GM12878 (cell line): ENCODE measurements around the gene SYCE1L. TPM values are rescaled to one million over a fixed set of nuclear protein-coding genes. Genes with fewer than 3 reads are reported as not detected.

ENCODE experiments used
- CREB1 ChIP-seq: IDR thresholded peaks from 2 replicates; pipeline ENCODE4 v1.6.1; 2012; ENCODE audit warnings: low read depth, mild to moderate bottlenecking, inconsistent platforms
- E2F8 ChIP-seq: fragments of 450-650 bp; IDR thresholded peaks from 2 replicates; pipeline ENCODE4 v1.6.1; 2018; ENCODE audit warnings: mild to moderate bottlenecking, low read depth, moderate library complexity; ENCODE audit not compliant: partially characterized antibody
- EED ChIP-seq: sonication (generic); IDR thresholded peaks from 2 replicates; pipeline ENCODE4 v1.6.1; 2016; ENCODE audit warnings: antibody characterized with exemption, low read depth
- GABPA ChIP-seq: IDR thresholded peaks from 2 replicates; pipeline ENCODE4 v1.6.1; 2014; ENCODE audit warnings: antibody characterized with exemption, low read depth, mild to moderate bottlenecking, inconsistent platforms
- HDAC6 ChIP-seq: fragments of 200-600 bp; sonication (generic); IDR thresholded peaks from one replicate; pipeline ENCODE4 v1.8.0; 2017; ENCODE audit warnings: antibody characterized with exemption; ENCODE audit not compliant: unreplicated experiment
- LARP7 ChIP-seq: fragments of 450-650 bp; IDR thresholded peaks from 2 replicates; pipeline ENCODE4 v1.6.1; 2017; ENCODE audit warnings: mild to moderate bottlenecking
- MAX ChIP-seq: IDR thresholded peaks from 2 replicates; pipeline ENCODE4 v1.6.1; 2012; ENCODE audit warnings: low read depth, low read length, improper control_type of control experiment
- NBN ChIP-seq: fragments of 450-650 bp; IDR thresholded peaks from 2 replicates; pipeline ENCODE4 v1.6.1; 2016
- NFYA ChIP-seq: IDR thresholded peaks from 2 replicates; pipeline ENCODE4 v1.6.1; 2011; ENCODE audit warnings: low read depth, mild to moderate bottlenecking, low read length, improper control_type of control experiment, borderline replicate concordance
- PML ChIP-seq: IDR thresholded peaks from 2 replicates; pipeline ENCODE4 v1.6.1; 2012; ENCODE audit warnings: low read length, inconsistent platforms
- RAD21 ChIP-seq: IDR thresholded peaks from 2 replicates; pipeline ENCODE4 v1.6.1; 2011; ENCODE audit warnings: mild to moderate bottlenecking, low read depth, low read length, moderate library complexity; ENCODE audit not compliant: insufficient read depth
- SP1 ChIP-seq: IDR thresholded peaks from one replicate; pipeline ENCODE4 v1.6.1; 2011; ENCODE audit warnings: low read depth, low read length
- SPI1 ChIP-seq: IDR thresholded peaks from 2 replicates; pipeline ENCODE4 v1.6.1; 2011; ENCODE audit warnings: low read depth, mild to moderate bottlenecking, low read length, moderate library complexity, borderline replicate concordance; ENCODE audit not compliant: insufficient read depth
- TARDBP ChIP-seq: IDR thresholded peaks from 2 replicates; pipeline ENCODE4 v1.6.1; 2016; ENCODE audit warnings: borderline replicate concordance
- YBX1 ChIP-seq: fragments of 450-650 bp; IDR thresholded peaks from 2 replicates; pipeline ENCODE4 v1.6.1; 2016; ENCODE audit warnings: antibody characterized with exemption
- ZZZ3 ChIP-seq: IDR thresholded peaks from 2 replicates; pipeline ENCODE4 v1.6.1; 2011; ENCODE audit warnings: low read depth; ENCODE audit not compliant: control insufficient read depth, insufficient read length
- polyA plus RNA-seq, 11 experiments: library from polyadenylated mRNA; depleted of rRNA in 4 of 11; unstranded in 6 of 11; stranded (reverse) in 5 of 11; fragments of >200 nt; fragmentation: Nextera tagmentation in 4 of 11; fragmentation: Illumina TruSeq in 1 of 11; extraction: Ambion mirVana in 4 of 11; extraction: Trizol in 1 of 11; gene quantifications; 1 replicate in 1 of 11; 2 replicates in 10 of 11; pipeline versions ENCODE4 v1.2.1 to v1.2.3, GENCODE V29; 2011 to 2016; ENCODE audit warnings: inconsistent platforms in 2 of 11, missing spikeins in 2 of 11, low read depth in 1 of 11
- total RNA-seq, 4 experiments: library from RNA; depleted of rRNA in 3 of 4; stranded (reverse); fragments of >200 nt in 3 of 4; fragmentation: Illumina TruSeq in 1 of 4; extraction: Trizol in 1 of 4; gene quantifications; 2 replicates each; pipeline versions ENCODE4 v1.2.1 to v1.2.3, GENCODE V29; 2013 to 2021
- TF ChIP-seq, protein P1 (sequence below): IDR thresholded peaks from 2 replicates; pipeline ENCODE4 v1.6.1; 2012; ENCODE audit warnings: mild to moderate bottlenecking, low read depth, low read length
- TF ChIP-seq, protein P2 (sequence below): fragments of 150-350 bp; IDR thresholded peaks from 2 replicates; pipeline ENCODE4 v1.6.1; 2014; ENCODE audit warnings: mild to moderate bottlenecking, low read depth, low read length

SYCE1L gene
- total and polyA plus RNA-seq, 10 of the 15 experiments (the other 5 are each of a cell fraction or from before 2014, with no cell fraction given), result 0.35 to 4.6 (median 0.91) TPM; not detected in 5

- no peak for TF ChIP-seq GABPA
- TF ChIP-seq RAD21, result no peak
- no peak for TF ChIP-seq MAX
- TF ChIP-seq NBN, result no peak
- TF ChIP-seq LARP7, result no peak; the same call in 1 of the 2 replicates
- TF ChIP-seq YBX1, result no peak
- no peak for TF ChIP-seq SP1
- no peak for TF ChIP-seq HDAC6
- TF ChIP-seq EED, result no peak
- TF ChIP-seq, protein P1, sequence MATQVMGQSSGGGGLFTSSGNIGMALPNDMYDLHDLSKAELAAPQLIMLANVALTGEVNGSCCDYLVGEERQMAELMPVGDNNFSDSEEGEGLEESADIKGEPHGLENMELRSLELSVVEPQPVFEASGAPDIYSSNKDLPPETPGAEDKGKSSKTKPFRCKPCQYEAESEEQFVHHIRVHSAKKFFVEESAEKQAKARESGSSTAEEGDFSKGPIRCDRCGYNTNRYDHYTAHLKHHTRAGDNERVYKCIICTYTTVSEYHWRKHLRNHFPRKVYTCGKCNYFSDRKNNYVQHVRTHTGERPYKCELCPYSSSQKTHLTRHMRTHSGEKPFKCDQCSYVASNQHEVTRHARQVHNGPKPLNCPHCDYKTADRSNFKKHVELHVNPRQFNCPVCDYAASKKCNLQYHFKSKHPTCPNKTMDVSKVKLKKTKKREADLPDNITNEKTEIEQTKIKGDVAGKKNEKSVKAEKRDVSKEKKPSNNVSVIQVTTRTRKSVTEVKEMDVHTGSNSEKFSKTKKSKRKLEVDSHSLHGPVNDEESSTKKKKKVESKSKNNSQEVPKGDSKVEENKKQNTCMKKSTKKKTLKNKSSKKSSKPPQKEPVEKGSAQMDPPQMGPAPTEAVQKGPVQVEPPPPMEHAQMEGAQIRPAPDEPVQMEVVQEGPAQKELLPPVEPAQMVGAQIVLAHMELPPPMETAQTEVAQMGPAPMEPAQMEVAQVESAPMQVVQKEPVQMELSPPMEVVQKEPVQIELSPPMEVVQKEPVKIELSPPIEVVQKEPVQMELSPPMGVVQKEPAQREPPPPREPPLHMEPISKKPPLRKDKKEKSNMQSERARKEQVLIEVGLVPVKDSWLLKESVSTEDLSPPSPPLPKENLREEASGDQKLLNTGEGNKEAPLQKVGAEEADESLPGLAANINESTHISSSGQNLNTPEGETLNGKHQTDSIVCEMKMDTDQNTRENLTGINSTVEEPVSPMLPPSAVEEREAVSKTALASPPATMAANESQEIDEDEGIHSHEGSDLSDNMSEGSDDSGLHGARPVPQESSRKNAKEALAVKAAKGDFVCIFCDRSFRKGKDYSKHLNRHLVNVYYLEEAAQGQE, result no peak
- TF ChIP-seq E2F8, result no peak
- no peak for TF ChIP-seq TARDBP
- no peak for TF ChIP-seq SPI1
- no peak for TF ChIP-seq NFYA
- no peak for TF ChIP-seq CREB1
- TF ChIP-seq ZZZ3, result no peak
- TF ChIP-seq, protein P2, sequence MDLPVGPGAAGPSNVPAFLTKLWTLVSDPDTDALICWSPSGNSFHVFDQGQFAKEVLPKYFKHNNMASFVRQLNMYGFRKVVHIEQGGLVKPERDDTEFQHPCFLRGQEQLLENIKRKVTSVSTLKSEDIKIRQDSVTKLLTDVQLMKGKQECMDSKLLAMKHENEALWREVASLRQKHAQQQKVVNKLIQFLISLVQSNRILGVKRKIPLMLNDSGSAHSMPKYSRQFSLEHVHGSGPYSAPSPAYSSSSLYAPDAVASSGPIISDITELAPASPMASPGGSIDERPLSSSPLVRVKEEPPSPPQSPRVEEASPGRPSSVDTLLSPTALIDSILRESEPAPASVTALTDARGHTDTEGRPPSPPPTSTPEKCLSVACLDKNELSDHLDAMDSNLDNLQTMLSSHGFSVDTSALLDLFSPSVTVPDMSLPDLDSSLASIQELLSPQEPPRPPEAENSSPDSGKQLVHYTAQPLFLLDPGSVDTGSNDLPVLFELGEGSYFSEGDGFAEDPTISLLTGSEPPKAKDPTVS, result no peak
- TF ChIP-seq PML, result no peak
Measured at GRCh38 chr16:77211880-77212740, 12.9 kb downstream of the SYCE1L start (continued).
